Measurements from ENCODE around the gene PLA2G7.

GRCh38 chr6:46688117-46688965 lies 46.8 kb downstream of the PLA2G7 start:
- TF ChIP-seq, protein P1, sequence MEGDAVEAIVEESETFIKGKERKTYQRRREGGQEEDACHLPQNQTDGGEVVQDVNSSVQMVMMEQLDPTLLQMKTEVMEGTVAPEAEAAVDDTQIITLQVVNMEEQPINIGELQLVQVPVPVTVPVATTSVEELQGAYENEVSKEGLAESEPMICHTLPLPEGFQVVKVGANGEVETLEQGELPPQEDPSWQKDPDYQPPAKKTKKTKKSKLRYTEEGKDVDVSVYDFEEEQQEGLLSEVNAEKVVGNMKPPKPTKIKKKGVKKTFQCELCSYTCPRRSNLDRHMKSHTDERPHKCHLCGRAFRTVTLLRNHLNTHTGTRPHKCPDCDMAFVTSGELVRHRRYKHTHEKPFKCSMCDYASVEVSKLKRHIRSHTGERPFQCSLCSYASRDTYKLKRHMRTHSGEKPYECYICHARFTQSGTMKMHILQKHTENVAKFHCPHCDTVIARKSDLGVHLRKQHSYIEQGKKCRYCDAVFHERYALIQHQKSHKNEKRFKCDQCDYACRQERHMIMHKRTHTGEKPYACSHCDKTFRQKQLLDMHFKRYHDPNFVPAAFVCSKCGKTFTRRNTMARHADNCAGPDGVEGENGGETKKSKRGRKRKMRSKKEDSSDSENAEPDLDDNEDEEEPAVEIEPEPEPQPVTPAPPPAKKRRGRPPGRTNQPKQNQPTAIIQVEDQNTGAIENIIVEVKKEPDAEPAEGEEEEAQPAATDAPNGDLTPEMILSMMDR (IDR thresholded peaks at IDR 0.05): no peak
- TF ChIP-seq POLR2A (IDR thresholded peaks at IDR 0.05) (no peak), EP300 (IDR thresholded peaks at IDR 0.05) (no peak), POLR2AphosphoS5 (IDR thresholded peaks at IDR 0.05) (no peak)
